GM18508 (cell line): ENCODE measurements around the gene DDX10.
"Not testable (repeated sequence)": the region's sequence is repeated elsewhere in the genome, so short reads cannot be mapped to it uniquely, and the experiment has no call there.

Source experiments
- ATAC-seq: cut with Tn5 transposase; IDR thresholded peaks from one replicate; pipeline ENCODE4 v1.9.1; 2021; ENCODE audit warnings: moderate number of reproducible peaks; ENCODE audit not compliant: insufficient read depth, unreplicated experiment

Gene DDX10

GRCh38 chr11:108654100-108654499, 10.8 kb upstream of the DDX10 start:
- ATAC-seq = not testable (repeated sequence)

GRCh38 chr11:108654994-108655631, 9.8 kb upstream of the DDX10 start:
- no peak for ATAC-seq

GRCh38 chr11:108662700-108663099, 2.2 kb upstream of the DDX10 start:
- no peak for ATAC-seq

- peak; percentile 37 for ATAC-seq
Observed at GRCh38 chr11:108663154-108663877, 1.6 kb upstream of the DDX10 start.

- ATAC-seq = no peak
Observed at GRCh38 chr11:108666373-108666772, 1.5 kb downstream of the DDX10 start.

GRCh38 chr11:108669286-108669685, 4.4 kb downstream of the DDX10 start:
- ATAC-seq = no peak

GRCh38 chr11:108669711-108670110, 4.8 kb downstream of the DDX10 start:
- ATAC-seq = no peak

- ATAC-seq = no peak
Observed at GRCh38 chr11:108670451-108670850, 5.6 kb downstream of the DDX10 start.

- ATAC-seq = no peak
Observed at GRCh38 chr11:108672113-108672512, 7.2 kb downstream of the DDX10 start.

- no peak for ATAC-seq
Observed at GRCh38 chr11:108672786-108673185, 7.9 kb downstream of the DDX10 start.

GRCh38 chr11:108679045-108679444, 14.2 kb downstream of the DDX10 start:
- ATAC-seq = no peak

- ATAC-seq = no peak
Observed at GRCh38 chr11:108680271-108680670, 15.4 kb downstream of the DDX10 start.

- no peak for ATAC-seq
Observed at GRCh38 chr11:108685419-108686130, 20.7 kb downstream of the DDX10 start.

GRCh38 chr11:108693852-108694251, 29.0 kb downstream of the DDX10 start:
- no peak for ATAC-seq

- ATAC-seq = no peak
Observed at GRCh38 chr11:108694846-108695245, 30.0 kb downstream of the DDX10 start.

GRCh38 chr11:108697872-108698473, 33.1 kb downstream of the DDX10 start:
- peak; percentile 72 for ATAC-seq

- ATAC-seq = peak; percentile 69
Observed at GRCh38 chr11:108698844-108699642, 34.2 kb downstream of the DDX10 start.

- no peak for ATAC-seq
Observed at GRCh38 chr11:108703916-108704315, 39.0 kb downstream of the DDX10 start.

GRCh38 chr11:108705061-108705460, 40.2 kb downstream of the DDX10 start:
- ATAC-seq = no peak

- no peak for ATAC-seq
Observed at GRCh38 chr11:108708173-108708572, 43.3 kb downstream of the DDX10 start.
